ENCODE results near the gene LARP1. TPM values are rescaled to one million over a fixed set of nuclear protein-coding genes. Genes with fewer than 3 reads are reported as not detected.
A peak's percentile ranks its signal among the peaks of the same experiment; 100 is the strongest.

The LARP1 gene
- total RNA-seq, 1 experiment from 2014 or later: 100.0 TPM

GRCh38 chr5:154849791-154850201 lies 94.6 kb downstream of the LARP1 start:
- no peaks in the 10 kb centered on the region for H3K36me3 ChIP-seq
- H3K4me3 ChIP-seq: peak overlapping the region; percentile 48
- H3K4me1 ChIP-seq: 0 out of 2 replicates have a peak, but pooled peaks cover 4% of the 10 kb centered on the region
- no peaks in the 10 kb centered on the region for H3K9me3 ChIP-seq (replicated peaks)
- no peak overlapping the region for H3K27ac ChIP-seq
- no peak for DNase-seq
- H3K27me3 ChIP-seq: no peaks in the 10 kb centered on the region

- 0 out of 2 replicates have a peak, but pooled peaks cover 4% of the 10 kb centered on the region for H3K4me1 ChIP-seq
- no peaks in the 10 kb centered on the region for H3K36me3 ChIP-seq
- H3K27ac ChIP-seq: peak within 1 kb of the TSS; percentile 27; the same call in 1 of the 2 replicates
- peak; percentile 76 to 87 for DNase-seq
- H3K9me3 ChIP-seq (replicated peaks): no peaks in the 10 kb centered on the region
- no peaks in the 10 kb centered on the region for H3K27me3 ChIP-seq
- peak within 1 kb of the TSS; percentile 48 for H3K4me3 ChIP-seq
Measured at GRCh38 chr5:154850255-154851062, 95.3 kb downstream of the LARP1 start, which contains the start of gene FAXDC2. Gene FAXDC2, minus strand, starts transcription at chr5:154850603. Its CDS starts 12,425 bp downstream, at chr5:154838178.

- no peaks in the 10 kb centered on the region for H3K27me3 ChIP-seq
- no peak overlapping the region; the same call in 1 of the 2 replicates for H3K27ac ChIP-seq
- H3K9me3 ChIP-seq (replicated peaks): no peaks in the 10 kb centered on the region
- no peaks in the 10 kb centered on the region for H3K36me3 ChIP-seq
- H3K4me1 ChIP-seq: 0 out of 2 replicates have a peak, but pooled peaks cover 4% of the 10 kb centered on the region
- no peak for DNase-seq
- H3K4me3 ChIP-seq: no peak overlapping the region; the same call in 1 of the 2 replicates
Measured at GRCh38 chr5:154851351-154851750, 96.2 kb downstream of the LARP1 start.

GRCh38 chr5:154857530-154858296 lies 102.5 kb downstream of the LARP1 start:
- peak; percentile 97 to 98 for DNase-seq
- no peaks in the 10 kb centered on the region for H3K27me3 ChIP-seq
- H3K9me3 ChIP-seq (replicated peaks): no peaks in the 10 kb centered on the region
- 0 out of 2 replicates have a peak, but pooled peaks cover 2% of the 10 kb centered on the region for H3K4me1 ChIP-seq
- peak overlapping the region; percentile 73 for H3K4me3 ChIP-seq
- peak overlapping the region; percentile 92 for H3K27ac ChIP-seq
- no peaks in the 10 kb centered on the region for H3K36me3 ChIP-seq

GRCh38 chr5:154858297-154858971 lies 103.3 kb downstream of the LARP1 start, which contains the start of gene CNOT8:
Gene CNOT8, plus strand, starts transcription at chr5:154858627. Its CDS starts 4,652 bp downstream, at chr5:154863279.
- Histone ChIP-seq H3K4me3 (peak within 1 kb of the TSS; percentile 73), H3K27me3 (no peaks in the 10 kb centered on the region), H3K27ac (peak within 1 kb of the TSS; percentile 92), H3K4me1 (0 out of 2 replicates have a peak, but pooled peaks cover 2% of the 10 kb centered on the region), H3K9me3 (replicated peaks) (no peaks in the 10 kb centered on the region), H3K36me3 (0 out of 2 replicates have a peak, but pooled peaks cover 4% of the 10 kb centered on the region)
- peak; percentile 98 to 99 for DNase-seq

DNA sequence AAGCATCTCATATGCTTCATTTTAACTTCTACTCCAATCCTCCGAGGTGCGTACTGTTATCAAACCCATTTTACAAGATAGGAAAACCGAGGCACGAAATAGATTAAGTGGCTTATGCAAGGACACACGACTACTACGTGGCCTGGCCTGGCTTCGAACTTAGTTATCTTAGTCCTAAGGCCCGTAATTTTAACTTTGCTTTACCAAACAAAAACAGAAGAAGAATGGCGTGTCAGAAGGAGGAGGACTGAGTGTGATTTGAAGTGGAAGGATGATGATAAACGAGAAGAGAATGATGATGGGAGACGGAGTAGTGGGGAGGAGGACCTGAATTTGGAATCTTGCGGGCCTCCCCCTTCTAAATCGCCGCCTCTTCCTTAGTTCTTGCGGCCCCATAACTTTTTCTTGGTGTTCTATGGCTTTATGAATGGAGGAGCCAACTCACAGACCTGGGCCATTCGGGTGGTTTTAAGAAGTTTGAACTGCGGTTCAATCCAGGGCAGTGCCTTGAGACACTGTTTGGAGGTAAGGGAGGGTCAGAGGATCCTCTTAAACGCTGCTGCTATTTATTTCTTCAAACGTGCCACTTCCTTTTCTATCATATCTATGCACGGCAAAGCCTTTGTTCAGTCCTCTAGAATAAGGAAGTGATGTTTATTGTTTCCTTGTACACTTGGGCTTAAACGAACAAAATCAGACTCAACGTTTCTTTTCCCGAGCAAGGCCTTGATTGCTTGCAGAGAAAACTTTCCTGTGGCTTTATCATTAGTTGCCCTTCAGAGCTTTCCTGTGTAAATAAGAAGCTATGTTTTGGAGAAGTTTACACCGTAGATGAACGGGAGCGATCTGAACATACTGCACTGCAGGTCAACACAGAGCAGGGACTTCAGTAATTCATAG lies 104.0 kb downstream of the LARP1 start:
- Histone ChIP-seq H3K36me3 (0 out of 2 replicates have a peak, but pooled peaks cover 6% of the 10 kb centered on the region), H3K27ac (peak overlapping the region; percentile 92), H3K4me3 (peak overlapping the region; percentile 73), H3K4me1 (0 out of 2 replicates have a peak, but pooled peaks cover 2% of the 10 kb centered on the region), H3K9me3 (replicated peaks) (no peaks in the 10 kb centered on the region), H3K27me3 (no peaks in the 10 kb centered on the region)
- DNase-seq: peak in 1 of 2 experiments; percentile 23

DNA sequence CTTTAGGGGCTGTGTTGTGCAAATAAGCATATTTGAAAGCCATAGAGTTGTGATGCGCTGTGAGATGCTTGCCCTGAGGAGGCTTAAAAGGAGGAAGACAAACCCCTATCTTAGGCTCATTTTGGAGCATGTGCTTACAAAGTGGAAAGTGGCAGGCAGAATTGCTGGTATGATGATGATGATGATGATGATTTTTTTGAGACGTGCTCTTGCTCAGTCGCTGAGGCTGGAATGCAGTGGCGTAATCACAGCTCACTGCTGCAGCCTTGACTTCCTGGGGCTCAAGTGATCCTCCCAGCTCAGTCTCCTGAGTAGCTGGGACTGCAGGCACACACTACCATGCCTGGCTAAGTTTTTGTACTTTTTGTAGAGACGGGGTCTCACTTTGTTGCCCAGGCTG lies 104.9 kb downstream of the LARP1 start:
- no peak for DNase-seq
- peaks cover 13% of the 10 kb centered on the region for H3K36me3 ChIP-seq
- 0 out of 2 replicates have a peak, but pooled peaks cover 2% of the 10 kb centered on the region for H3K4me1 ChIP-seq
- H3K4me3 ChIP-seq: no peak overlapping the region; the same call in 1 of the 2 replicates
- H3K9me3 ChIP-seq (replicated peaks): no peaks in the 10 kb centered on the region
- no peak overlapping the region for H3K27ac ChIP-seq
- H3K27me3 ChIP-seq: no peaks in the 10 kb centered on the region

DNA sequence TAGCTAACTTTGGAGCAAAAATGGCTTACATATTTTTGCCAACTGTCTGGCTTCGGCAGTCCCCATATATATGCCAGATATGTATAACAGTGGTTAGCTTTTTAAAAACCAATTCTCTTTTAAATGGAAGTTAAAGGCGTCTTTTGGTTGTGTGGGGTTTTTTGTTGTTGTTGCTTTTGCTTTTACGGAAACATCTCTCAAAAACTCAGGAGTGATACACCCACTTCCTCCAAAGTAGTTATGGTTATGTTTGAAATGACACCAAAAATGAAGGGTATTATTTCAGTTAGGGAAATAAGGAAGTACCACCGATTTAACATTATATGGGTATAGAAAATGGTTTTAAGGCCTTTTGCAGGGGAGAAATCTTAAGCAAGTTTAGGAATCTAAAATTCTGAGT lies 105.6 kb downstream of the LARP1 start:
- H3K4me3 ChIP-seq: no peak overlapping the region
- no peaks in the 10 kb centered on the region for H3K9me3 ChIP-seq (replicated peaks)
- H3K27me3 ChIP-seq: no peaks in the 10 kb centered on the region
- peaks cover 20% of the 10 kb centered on the region for H3K36me3 ChIP-seq
- no peak for DNase-seq
- 0 out of 2 replicates have a peak, but pooled peaks cover 2% of the 10 kb centered on the region for H3K4me1 ChIP-seq
- H3K27ac ChIP-seq: no peak overlapping the region

DNA sequence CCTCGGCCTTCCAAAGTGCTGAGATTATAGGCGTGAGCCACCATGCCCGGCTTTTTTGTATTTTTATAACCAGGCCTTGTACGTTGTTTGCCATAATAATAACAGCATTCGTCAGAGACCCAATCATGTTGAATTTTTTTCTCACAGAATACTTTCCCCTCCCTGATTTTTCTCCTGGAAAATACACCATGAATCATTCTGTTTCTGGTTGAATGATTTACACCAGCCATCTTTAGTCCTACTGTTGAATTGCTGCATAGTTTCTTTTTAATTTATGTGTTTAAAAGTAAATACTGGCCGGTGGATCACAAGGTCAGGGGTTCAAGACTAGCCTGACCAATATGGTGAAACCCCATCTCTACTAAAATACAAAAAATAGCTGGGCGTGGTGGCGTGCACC lies 106.8 kb downstream of the LARP1 start:
- Histone ChIP-seq H3K4me3 (no peak overlapping the region), H3K27ac (no peak overlapping the region), H3K9me3 (replicated peaks) (no peaks in the 10 kb centered on the region), H3K4me1 (0 out of 2 replicates have a peak, but pooled peaks cover 2% of the 10 kb centered on the region), H3K36me3 (peaks cover 24% of the 10 kb centered on the region), H3K27me3 (no peaks in the 10 kb centered on the region)
- no peak for DNase-seq

DNA sequence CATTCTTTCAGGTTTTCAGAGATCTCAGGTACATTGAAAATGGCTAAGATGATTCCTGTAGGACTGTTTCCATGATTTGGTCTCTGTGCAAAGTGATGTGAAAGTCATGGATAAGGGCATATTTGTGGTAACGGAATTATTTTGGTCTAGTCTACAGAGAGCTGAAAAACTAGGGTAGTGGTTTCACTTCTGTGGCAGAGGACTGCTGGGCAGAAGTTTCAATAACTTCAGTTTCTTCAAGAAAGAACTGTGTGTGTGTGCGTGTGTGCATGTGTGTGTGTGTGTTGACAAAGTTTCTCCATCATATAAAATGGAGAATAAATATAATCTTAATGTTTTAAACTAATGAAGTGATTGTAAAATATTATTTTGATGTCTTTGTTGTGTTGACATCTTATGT lies 107.6 kb downstream of the LARP1 start:
- H3K27me3 ChIP-seq: no peaks in the 10 kb centered on the region
- H3K27ac ChIP-seq: no peak overlapping the region
- DNase-seq: no peak
- no peaks in the 10 kb centered on the region for H3K9me3 ChIP-seq (replicated peaks)
- H3K4me1 ChIP-seq: 0 out of 2 replicates have a peak, but pooled peaks cover 2% of the 10 kb centered on the region
- H3K4me3 ChIP-seq: no peak overlapping the region
- peaks cover 26% of the 10 kb centered on the region for H3K36me3 ChIP-seq

DNA sequence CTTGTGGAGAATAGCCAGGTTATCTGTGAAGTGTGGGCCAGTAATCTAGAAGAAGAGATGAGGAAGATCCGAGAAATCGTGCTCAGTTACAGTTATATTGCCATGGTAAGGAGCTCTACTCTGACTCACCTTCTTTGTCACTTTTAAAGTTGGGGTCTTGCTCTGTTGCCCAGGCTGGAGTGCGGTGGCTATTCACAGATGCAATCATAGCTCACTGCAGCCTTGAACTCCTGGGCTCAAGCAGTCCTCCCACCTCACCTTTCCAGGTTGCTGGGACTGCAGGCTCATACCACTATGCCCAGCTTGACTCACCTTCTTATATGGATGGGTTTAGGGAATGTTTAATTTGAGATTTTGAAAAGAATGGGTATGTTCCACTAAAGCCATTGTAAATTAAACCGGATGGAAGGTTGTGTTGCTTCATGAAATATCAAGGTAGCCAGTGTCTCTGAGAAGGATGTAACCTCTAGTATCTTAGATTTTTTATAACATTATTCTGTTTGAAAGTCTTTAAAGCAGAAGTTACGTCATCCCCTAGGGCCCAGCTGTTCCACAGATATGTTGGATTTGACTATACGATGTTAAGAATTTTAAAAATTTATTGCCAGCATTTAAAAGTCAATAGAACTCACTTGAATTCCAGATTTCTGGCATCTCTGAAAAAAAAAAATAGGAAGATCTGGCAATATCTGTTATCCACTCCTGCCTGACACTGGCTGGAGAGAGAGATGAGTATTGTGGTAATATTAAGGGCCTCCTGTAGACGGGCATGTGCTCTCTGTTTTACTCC lies 108.3 kb downstream of the LARP1 start:
- H3K36me3 ChIP-seq: peaks cover 28% of the 10 kb centered on the region
- H3K27me3 ChIP-seq: no peaks in the 10 kb centered on the region
- H3K4me1 ChIP-seq: peaks cover 2% of the 10 kb centered on the region; the same call in 1 of the 2 replicates
- H3K27ac ChIP-seq: no peak overlapping the region
- no peak for DNase-seq
- H3K9me3 ChIP-seq (replicated peaks): no peaks in the 10 kb centered on the region
- no peak overlapping the region for H3K4me3 ChIP-seq

DNA sequence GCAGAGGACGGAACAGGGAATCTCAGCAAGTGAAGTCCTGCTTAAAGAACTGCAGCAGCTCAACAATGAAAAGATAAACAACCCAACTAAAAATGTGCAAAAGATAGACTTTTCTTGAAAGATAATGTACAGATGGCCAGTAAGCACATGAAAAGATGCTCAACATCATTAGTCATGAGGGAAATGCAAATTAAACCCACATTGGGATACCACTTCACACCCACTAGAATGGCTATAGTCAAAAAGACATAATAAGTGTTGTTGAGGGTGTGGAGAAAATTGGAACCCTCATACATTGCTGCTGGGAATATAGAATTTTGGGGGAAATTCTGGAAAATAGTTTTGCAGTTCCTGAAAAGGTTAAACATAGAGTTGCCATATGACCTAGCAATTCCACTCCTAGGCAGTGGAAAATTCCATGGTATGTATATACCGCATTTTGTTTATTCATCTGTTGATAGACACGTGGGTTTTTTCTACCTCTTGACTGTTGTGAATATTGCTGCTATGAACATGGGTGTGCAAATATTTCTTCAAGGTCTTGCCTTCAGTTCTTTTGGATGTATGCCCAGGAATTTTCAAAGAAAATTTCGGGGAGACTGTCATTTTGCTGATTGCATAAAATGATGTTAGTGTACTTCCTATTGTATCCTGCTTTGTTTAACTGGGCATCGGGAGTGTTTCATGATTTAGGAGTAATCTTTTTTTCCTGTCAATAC lies 110.4 kb downstream of the LARP1 start:
- no peak overlapping the region for H3K27ac ChIP-seq
- H3K36me3 ChIP-seq: peaks cover 31% of the 10 kb centered on the region
- no peaks in the 10 kb centered on the region for H3K9me3 ChIP-seq (replicated peaks)

More for the DNA sequence above, 110.4 kb downstream of the LARP1 start:
- no peak overlapping the region for H3K4me3 ChIP-seq
- no peaks in the 10 kb centered on the region; the same call in 1 of the 2 replicates for H3K4me1 ChIP-seq
- DNase-seq: no peak
- no peaks in the 10 kb centered on the region for H3K27me3 ChIP-seq
